ENCODE data around the gene VAV2.

DNA sequence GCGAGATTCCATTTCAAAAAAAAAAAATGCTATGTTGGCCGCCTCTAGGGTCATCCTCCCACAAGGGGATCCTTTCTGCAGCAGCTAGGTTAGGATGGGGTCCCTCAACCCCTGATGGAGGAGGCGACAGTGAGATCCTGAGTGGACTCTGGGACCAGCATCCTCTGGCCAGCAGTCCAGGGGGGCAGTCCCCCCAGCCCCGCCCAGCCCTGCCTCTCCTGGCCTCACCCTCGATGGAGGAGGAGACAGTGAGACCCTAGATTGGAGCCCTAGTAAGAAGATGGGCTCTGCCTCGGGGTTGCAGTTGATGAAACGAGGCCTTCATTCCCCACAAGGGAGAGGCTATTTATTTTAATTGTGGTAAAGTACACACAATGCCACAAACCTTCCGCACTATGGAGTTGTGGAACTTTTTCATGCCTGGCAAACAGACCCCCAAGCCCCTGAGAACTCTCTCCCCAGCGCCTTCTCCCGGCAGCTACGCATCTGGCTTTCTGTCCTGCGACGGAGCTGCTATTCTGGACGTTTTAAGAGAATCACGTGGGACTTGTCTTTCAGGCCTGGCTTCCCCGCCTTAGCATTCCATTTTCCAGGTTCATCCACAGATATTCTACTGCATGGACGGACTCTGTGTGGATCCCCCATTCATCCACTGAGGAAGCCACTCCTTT is 15.8 kb downstream of the VAV2 start:
- TF ChIP-seq, protein P1, sequence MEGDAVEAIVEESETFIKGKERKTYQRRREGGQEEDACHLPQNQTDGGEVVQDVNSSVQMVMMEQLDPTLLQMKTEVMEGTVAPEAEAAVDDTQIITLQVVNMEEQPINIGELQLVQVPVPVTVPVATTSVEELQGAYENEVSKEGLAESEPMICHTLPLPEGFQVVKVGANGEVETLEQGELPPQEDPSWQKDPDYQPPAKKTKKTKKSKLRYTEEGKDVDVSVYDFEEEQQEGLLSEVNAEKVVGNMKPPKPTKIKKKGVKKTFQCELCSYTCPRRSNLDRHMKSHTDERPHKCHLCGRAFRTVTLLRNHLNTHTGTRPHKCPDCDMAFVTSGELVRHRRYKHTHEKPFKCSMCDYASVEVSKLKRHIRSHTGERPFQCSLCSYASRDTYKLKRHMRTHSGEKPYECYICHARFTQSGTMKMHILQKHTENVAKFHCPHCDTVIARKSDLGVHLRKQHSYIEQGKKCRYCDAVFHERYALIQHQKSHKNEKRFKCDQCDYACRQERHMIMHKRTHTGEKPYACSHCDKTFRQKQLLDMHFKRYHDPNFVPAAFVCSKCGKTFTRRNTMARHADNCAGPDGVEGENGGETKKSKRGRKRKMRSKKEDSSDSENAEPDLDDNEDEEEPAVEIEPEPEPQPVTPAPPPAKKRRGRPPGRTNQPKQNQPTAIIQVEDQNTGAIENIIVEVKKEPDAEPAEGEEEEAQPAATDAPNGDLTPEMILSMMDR (IDR thresholded peaks at IDR 0.05), result no peak
- no peak for TF ChIP-seq POLR2A (IDR thresholded peaks at IDR 0.05)

Data from uterus (tissue), 2 donors.